ENCODE data around the gene FMN2. TPM values are rescaled to one million over a fixed set of nuclear protein-coding genes. Genes with fewer than 3 reads are reported as not detected.
"Not testable (repeated sequence)": the region's sequence is repeated elsewhere in the genome, so short reads cannot be mapped to it uniquely, and the experiment has no call there.

Gene FMN2
- total RNA-seq, 2 experiments from 2014 or later, result not detected

- ATAC-seq, result no peak
- Mint-ChIP-seq H3K36me3 (no peaks in the 10 kb centered on the region), H3K4me1 (no peaks in the 10 kb centered on the region), H3K4me3 (no peak overlapping the region), H3K27me3 (no peaks in the 10 kb centered on the region), H3K9me3 (ENCODE audit: low read depth) (no peaks in the 10 kb centered on the region), H3K27ac (no peak overlapping the region)
- no peak for DNase-seq
- CTCF ChIA-PET, result no interaction called here
Measured at GRCh38 chr1:240173836-240174235, 82.2 kb downstream of the FMN2 start.

- Mint-ChIP-seq H3K4me3 (no peak overlapping the region), H3K36me3 (no peaks in the 10 kb centered on the region), H3K9me3 (ENCODE audit: low read depth) (no peaks in the 10 kb centered on the region), H3K27ac (no peak overlapping the region), H3K4me1 (no peaks in the 10 kb centered on the region), H3K27me3 (no peaks in the 10 kb centered on the region)
- ATAC-seq, result no peak
- CTCF ChIA-PET, result no interaction called here
- DNase-seq, result no peak
Measured at GRCh38 chr1:240174734-240175133, 83.1 kb downstream of the FMN2 start.

- Mint-ChIP-seq H3K4me1 (no peaks in the 10 kb centered on the region), H3K27ac (no peak overlapping the region), H3K36me3 (no peaks in the 10 kb centered on the region), H3K27me3 (no peaks in the 10 kb centered on the region), H3K4me3 (no peak overlapping the region), H3K9me3 (ENCODE audit: low read depth) (no peaks in the 10 kb centered on the region)
- CTCF ChIA-PET, result no interaction called here
- DNase-seq (no peak), ATAC-seq (no peak)
Measured at GRCh38 chr1:240178366-240178765, 86.7 kb downstream of the FMN2 start.

- H3K27me3 Mint-ChIP-seq; H3K4me3 Mint-ChIP-seq; DNase-seq; ATAC-seq; H3K27ac Mint-ChIP-seq; H3K4me1 Mint-ChIP-seq; H3K9me3 Mint-ChIP-seq (ENCODE audit: low read depth); H3K36me3 Mint-ChIP-seq: not testable (repeated sequence)
- CTCF ChIA-PET, result interaction anchor here (0.7 to 1.5 kb wide), 2 partner anchors 9 to 18 kb away, joined by 3 read pairs; no protein-coding TSS in a partner anchor
Measured at GRCh38 chr1:240184682-240185081, 93.0 kb downstream of the FMN2 start.

- Mint-ChIP-seq H3K9me3 (ENCODE audit: low read depth) (no peaks in the 10 kb centered on the region), H3K4me3 (no peak overlapping the region), H3K36me3 (no peaks in the 10 kb centered on the region), H3K27ac (no peak overlapping the region), H3K27me3 (no peaks in the 10 kb centered on the region), H3K4me1 (no peaks in the 10 kb centered on the region)
- no peak for ATAC-seq
- CTCF ChIA-PET, result interaction anchor here (1.3 kb wide), 1 partner anchor 15 kb away, joined by 3 read pairs; no protein-coding TSS in a partner anchor
- no peak for DNase-seq
Measured at GRCh38 chr1:240188139-240188538, 96.5 kb downstream of the FMN2 start.

- Mint-ChIP-seq H3K36me3 (no peaks in the 10 kb centered on the region), H3K27ac (no peak overlapping the region), H3K9me3 (ENCODE audit: low read depth) (no peaks in the 10 kb centered on the region), H3K27me3 (no peaks in the 10 kb centered on the region), H3K4me3 (no peak overlapping the region), H3K4me1 (no peaks in the 10 kb centered on the region)
- CTCF ChIA-PET, result interaction anchor here (1.3 to 1.5 kb wide), 2 partner anchors 9 to 17 kb away, joined by 3 read pairs; no protein-coding TSS in a partner anchor
- DNase-seq (no peak), ATAC-seq (no peak)
Measured at GRCh38 chr1:240189386-240189989, 97.8 kb downstream of the FMN2 start.

- H3K27me3 Mint-ChIP-seq, result no peaks in the 10 kb centered on the region
- no peaks in the 10 kb centered on the region for H3K9me3 Mint-ChIP-seq (ENCODE audit: low read depth)
- DNase-seq, result no peak
- no peaks in the 10 kb centered on the region for H3K4me1 Mint-ChIP-seq
- ATAC-seq, result no peak
- no peaks in the 10 kb centered on the region for H3K36me3 Mint-ChIP-seq
- CTCF ChIA-PET, result interaction anchor here (0.8 kb wide), 1 partner anchor 1295 kb away, joined by 3 read pairs; no protein-coding TSS in a partner anchor
- H3K4me3 Mint-ChIP-seq, result no peak overlapping the region
- no peak overlapping the region for H3K27ac Mint-ChIP-seq
Measured at GRCh38 chr1:240190881-240191401, 99.3 kb downstream of the FMN2 start.

- CTCF ChIA-PET, result no interaction called here
- H3K27me3 Mint-ChIP-seq, result no peaks in the 10 kb centered on the region
- DNase-seq, result no peak
- H3K4me1 Mint-ChIP-seq, result no peaks in the 10 kb centered on the region
- H3K27ac Mint-ChIP-seq, result no peak overlapping the region
- H3K4me3 Mint-ChIP-seq, result no peak overlapping the region
- no peak for ATAC-seq
- no peaks in the 10 kb centered on the region for H3K36me3 Mint-ChIP-seq
- H3K9me3 Mint-ChIP-seq (ENCODE audit: low read depth), result no peaks in the 10 kb centered on the region
Measured at GRCh38 chr1:240192851-240193250, 101.2 kb downstream of the FMN2 start.

- Mint-ChIP-seq H3K9me3 (ENCODE audit: low read depth) (no peaks in the 10 kb centered on the region), H3K27me3 (no peaks in the 10 kb centered on the region), H3K4me1 (no peaks in the 10 kb centered on the region), H3K36me3 (no peaks in the 10 kb centered on the region), H3K27ac (no peak overlapping the region), H3K4me3 (no peak overlapping the region)
- DNase-seq (no peak), ATAC-seq (no peak)
- CTCF ChIA-PET, result no interaction called here
Measured at GRCh38 chr1:240193679-240194078, 102.0 kb downstream of the FMN2 start.

GRCh38 chr1:240194120-240194519 lies 102.4 kb downstream of the FMN2 start:
- DNase-seq, result no peak
- no peaks in the 10 kb centered on the region for H3K27me3 Mint-ChIP-seq
- no peaks in the 10 kb centered on the region for H3K36me3 Mint-ChIP-seq
- no peaks in the 10 kb centered on the region for H3K4me1 Mint-ChIP-seq
- ATAC-seq, result no peak
- no peak overlapping the region for H3K4me3 Mint-ChIP-seq
- H3K27ac Mint-ChIP-seq, result no peak overlapping the region
- no peaks in the 10 kb centered on the region for H3K9me3 Mint-ChIP-seq (ENCODE audit: low read depth)
- CTCF ChIA-PET, result no interaction called here

- Mint-ChIP-seq H3K27me3 (no peaks in the 10 kb centered on the region), H3K27ac (no peak overlapping the region), H3K9me3 (ENCODE audit: low read depth) (no peaks in the 10 kb centered on the region), H3K4me3 (no peak overlapping the region), H3K4me1 (no peaks in the 10 kb centered on the region), H3K36me3 (no peaks in the 10 kb centered on the region)
- DNase-seq (no peak), ATAC-seq (no peak)
- CTCF ChIA-PET, result interaction anchor here (1.0 kb wide), 1 partner anchor 9 kb away, joined by 3 read pairs; no protein-coding TSS in a partner anchor
Measured at GRCh38 chr1:240198376-240198775, 106.7 kb downstream of the FMN2 start.

GRCh38 chr1:240199758-240200645 lies 108.3 kb downstream of the FMN2 start:
- DNase-seq (no peak), ATAC-seq (no peak)
- no peaks in the 10 kb centered on the region for H3K36me3 Mint-ChIP-seq
- H3K9me3 Mint-ChIP-seq (ENCODE audit: low read depth), result no peaks in the 10 kb centered on the region
- no peak overlapping the region for H3K4me3 Mint-ChIP-seq
- H3K27ac Mint-ChIP-seq, result no peak overlapping the region
- CTCF ChIA-PET, result interaction anchor here (0.6 kb wide), 1 partner anchor 514 kb away, joined by 3 read pairs; no protein-coding TSS in a partner anchor
- H3K27me3 Mint-ChIP-seq, result no peaks in the 10 kb centered on the region
- H3K4me1 Mint-ChIP-seq, result no peaks in the 10 kb centered on the region

- ATAC-seq (no peak), DNase-seq (no peak)
- Mint-ChIP-seq H3K4me1 (no peaks in the 10 kb centered on the region), H3K27me3 (no peaks in the 10 kb centered on the region), H3K36me3 (no peaks in the 10 kb centered on the region), H3K27ac (no peak overlapping the region), H3K9me3 (ENCODE audit: low read depth) (no peaks in the 10 kb centered on the region), H3K4me3 (no peak overlapping the region)
- CTCF ChIA-PET, result no interaction called here
Measured at GRCh38 chr1:240201931-240202330, 110.2 kb downstream of the FMN2 start.

Measured in activated CD8-positive, alpha-beta memory T cell treated with anti-CD3 and anti-CD28 coated beads, Interleukin-2, amount 10 ng/mL, durations not matched to agents 7 days and 5 days (primary cell).